MM.1S (cell line): ENCODE measurements around the gene CDK11B.

ENCODE experiments used
- EZH2 ChIP-seq: fragments of 300-600 bp; sonication (generic); optimal IDR thresholded peaks from 2 replicates; pipeline ENCODE3; 2017; ENCODE audit warnings: low read depth, mild to moderate bottlenecking, antibody characterized with exemption, low read length, mixed read lengths
- EZH2phosphoT487 ChIP-seq: fragments of 300-600 bp; sonication (generic); IDR thresholded peaks from 2 replicates; pipeline ENCODE4 v1.6.1; 2018; ENCODE audit warnings: antibody characterized with exemption, low read length
- TF ChIP-seq, protein P1 (sequence below): fragments of 300-600 bp; sonication (generic); IDR thresholded peaks from 2 replicates; pipeline ENCODE4 v1.5.1; 2016; ENCODE audit warnings: antibody characterized with exemption, low read length, mixed read lengths

DNA sequence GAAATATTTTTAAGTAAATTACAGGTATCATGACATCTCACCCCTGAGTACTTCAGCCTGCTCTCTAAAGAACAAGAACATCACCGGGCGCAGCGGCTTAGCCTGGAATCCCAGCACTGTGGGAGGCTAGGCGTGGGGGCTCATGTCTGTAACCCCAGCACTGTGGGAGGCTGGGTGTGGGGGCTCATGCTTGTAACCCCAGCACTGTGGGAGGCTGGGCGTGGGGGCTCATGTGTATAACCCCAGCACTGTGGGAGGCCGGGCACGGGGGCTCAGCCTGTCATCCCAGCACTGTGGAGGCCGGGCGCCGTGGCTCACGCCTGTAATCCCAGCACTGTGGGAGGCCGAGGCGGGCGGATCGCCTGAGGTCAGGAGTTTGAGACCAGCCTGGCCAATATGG is 7.7 kb upstream of the CDK11B start:
- TF ChIP-seq, protein P1, sequence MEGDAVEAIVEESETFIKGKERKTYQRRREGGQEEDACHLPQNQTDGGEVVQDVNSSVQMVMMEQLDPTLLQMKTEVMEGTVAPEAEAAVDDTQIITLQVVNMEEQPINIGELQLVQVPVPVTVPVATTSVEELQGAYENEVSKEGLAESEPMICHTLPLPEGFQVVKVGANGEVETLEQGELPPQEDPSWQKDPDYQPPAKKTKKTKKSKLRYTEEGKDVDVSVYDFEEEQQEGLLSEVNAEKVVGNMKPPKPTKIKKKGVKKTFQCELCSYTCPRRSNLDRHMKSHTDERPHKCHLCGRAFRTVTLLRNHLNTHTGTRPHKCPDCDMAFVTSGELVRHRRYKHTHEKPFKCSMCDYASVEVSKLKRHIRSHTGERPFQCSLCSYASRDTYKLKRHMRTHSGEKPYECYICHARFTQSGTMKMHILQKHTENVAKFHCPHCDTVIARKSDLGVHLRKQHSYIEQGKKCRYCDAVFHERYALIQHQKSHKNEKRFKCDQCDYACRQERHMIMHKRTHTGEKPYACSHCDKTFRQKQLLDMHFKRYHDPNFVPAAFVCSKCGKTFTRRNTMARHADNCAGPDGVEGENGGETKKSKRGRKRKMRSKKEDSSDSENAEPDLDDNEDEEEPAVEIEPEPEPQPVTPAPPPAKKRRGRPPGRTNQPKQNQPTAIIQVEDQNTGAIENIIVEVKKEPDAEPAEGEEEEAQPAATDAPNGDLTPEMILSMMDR: no peak
- no peak for TF ChIP-seq EZH2phosphoT487
- no peak for TF ChIP-seq EZH2
